ENCODE data around the gene KIF5B. TPM values are rescaled to one million over a fixed set of nuclear protein-coding genes. Genes with fewer than 3 reads are reported as not detected.

The KIF5B gene
- total and polyA plus RNA-seq, 2 of the 8 experiments (the other 6 are each of a cell fraction or from before 2014, with no cell fraction given), result 9.8 to 68.4 TPM

DNA sequence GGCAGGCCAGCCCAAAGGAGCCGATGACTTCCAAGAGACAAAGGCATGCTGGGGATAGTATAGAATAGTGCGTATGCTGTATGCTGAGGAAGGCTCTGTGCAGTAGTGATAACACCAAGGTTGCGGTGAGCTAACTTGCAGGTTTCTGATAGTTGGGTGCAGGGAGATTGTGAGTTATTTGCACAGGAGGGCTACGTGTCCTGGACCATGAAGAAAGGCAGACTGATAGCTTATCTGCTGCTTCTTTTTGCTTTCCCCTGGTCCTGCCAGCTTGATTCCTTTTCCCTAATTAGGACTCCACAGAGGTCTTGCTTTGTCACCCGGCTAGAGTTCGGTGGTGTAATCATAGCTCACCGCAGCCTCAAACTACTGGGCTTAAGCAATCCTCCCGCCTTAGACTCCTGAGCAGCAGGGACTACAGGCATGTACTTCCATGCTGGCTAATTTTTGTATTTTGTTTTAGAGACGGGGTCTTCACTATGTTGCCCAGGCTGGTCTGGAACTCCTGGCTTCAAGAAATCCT lies 83.6 kb downstream of the KIF5B start (continued):
- TF ChIP-seq, protein P1, sequence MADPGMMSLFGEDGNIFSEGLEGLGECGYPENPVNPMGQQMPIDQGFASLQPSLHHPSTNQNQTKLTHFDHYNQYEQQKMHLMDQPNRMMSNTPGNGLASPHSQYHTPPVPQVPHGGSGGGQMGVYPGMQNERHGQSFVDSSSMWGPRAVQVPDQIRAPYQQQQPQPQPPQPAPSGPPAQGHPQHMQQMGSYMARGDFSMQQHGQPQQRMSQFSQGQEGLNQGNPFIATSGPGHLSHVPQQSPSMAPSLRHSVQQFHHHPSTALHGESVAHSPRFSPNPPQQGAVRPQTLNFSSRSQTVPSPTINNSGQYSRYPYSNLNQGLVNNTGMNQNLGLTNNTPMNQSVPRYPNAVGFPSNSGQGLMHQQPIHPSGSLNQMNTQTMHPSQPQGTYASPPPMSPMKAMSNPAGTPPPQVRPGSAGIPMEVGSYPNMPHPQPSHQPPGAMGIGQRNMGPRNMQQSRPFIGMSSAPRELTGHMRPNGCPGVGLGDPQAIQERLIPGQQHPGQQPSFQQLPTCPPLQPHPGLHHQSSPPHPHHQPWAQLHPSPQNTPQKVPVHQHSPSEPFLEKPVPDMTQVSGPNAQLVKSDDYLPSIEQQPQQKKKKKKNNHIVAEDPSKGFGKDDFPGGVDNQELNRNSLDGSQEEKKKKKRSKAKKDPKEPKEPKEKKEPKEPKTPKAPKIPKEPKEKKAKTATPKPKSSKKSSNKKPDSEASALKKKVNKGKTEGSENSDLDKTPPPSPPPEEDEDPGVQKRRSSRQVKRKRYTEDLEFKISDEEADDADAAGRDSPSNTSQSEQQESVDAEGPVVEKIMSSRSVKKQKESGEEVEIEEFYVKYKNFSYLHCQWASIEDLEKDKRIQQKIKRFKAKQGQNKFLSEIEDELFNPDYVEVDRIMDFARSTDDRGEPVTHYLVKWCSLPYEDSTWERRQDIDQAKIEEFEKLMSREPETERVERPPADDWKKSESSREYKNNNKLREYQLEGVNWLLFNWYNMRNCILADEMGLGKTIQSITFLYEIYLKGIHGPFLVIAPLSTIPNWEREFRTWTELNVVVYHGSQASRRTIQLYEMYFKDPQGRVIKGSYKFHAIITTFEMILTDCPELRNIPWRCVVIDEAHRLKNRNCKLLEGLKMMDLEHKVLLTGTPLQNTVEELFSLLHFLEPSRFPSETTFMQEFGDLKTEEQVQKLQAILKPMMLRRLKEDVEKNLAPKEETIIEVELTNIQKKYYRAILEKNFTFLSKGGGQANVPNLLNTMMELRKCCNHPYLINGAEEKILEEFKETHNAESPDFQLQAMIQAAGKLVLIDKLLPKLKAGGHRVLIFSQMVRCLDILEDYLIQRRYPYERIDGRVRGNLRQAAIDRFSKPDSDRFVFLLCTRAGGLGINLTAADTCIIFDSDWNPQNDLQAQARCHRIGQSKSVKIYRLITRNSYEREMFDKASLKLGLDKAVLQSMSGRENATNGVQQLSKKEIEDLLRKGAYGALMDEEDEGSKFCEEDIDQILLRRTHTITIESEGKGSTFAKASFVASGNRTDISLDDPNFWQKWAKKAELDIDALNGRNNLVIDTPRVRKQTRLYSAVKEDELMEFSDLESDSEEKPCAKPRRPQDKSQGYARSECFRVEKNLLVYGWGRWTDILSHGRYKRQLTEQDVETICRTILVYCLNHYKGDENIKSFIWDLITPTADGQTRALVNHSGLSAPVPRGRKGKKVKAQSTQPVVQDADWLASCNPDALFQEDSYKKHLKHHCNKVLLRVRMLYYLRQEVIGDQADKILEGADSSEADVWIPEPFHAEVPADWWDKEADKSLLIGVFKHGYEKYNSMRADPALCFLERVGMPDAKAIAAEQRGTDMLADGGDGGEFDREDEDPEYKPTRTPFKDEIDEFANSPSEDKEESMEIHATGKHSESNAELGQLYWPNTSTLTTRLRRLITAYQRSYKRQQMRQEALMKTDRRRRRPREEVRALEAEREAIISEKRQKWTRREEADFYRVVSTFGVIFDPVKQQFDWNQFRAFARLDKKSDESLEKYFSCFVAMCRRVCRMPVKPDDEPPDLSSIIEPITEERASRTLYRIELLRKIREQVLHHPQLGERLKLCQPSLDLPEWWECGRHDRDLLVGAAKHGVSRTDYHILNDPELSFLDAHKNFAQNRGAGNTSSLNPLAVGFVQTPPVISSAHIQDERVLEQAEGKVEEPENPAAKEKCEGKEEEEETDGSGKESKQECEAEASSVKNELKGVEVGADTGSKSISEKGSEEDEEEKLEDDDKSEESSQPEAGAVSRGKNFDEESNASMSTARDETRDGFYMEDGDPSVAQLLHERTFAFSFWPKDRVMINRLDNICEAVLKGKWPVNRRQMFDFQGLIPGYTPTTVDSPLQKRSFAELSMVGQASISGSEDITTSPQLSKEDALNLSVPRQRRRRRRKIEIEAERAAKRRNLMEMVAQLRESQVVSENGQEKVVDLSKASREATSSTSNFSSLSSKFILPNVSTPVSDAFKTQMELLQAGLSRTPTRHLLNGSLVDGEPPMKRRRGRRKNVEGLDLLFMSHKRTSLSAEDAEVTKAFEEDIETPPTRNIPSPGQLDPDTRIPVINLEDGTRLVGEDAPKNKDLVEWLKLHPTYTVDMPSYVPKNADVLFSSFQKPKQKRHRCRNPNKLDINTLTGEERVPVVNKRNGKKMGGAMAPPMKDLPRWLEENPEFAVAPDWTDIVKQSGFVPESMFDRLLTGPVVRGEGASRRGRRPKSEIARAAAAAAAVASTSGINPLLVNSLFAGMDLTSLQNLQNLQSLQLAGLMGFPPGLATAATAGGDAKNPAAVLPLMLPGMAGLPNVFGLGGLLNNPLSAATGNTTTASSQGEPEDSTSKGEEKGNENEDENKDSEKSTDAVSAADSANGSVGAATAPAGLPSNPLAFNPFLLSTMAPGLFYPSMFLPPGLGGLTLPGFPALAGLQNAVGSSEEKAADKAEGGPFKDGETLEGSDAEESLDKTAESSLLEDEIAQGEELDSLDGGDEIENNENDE (IDR thresholded peaks at IDR 0.05; ENCODE audit: insufficient replicate concordance, low read length), result no peak
- TF ChIP-seq BACH1 (IDR thresholded peaks at IDR 0.05; ENCODE audit: low read length) (no peak), EP300 (IDR thresholded peaks at IDR 0.05; ENCODE audit: borderline replicate concordance in 1 of 2, low read depth in 2 of 2, low read length in 2 of 2) (no peak), GABPA (IDR thresholded peaks at IDR 0.05; ENCODE audit: borderline replicate concordance, insufficient read depth, low read length) (no peak), RXRA (IDR thresholded peaks at IDR 0.05; ENCODE audit: insufficient read depth, low read depth, low read length) (no peak)
